Activated naive CD8-positive, alpha-beta T cell treated with anti-CD3 and anti-CD28 coated beads for 36 hours (primary cell): ENCODE measurements around the gene COL5A2. TPM values are rescaled to one million over a fixed set of nuclear protein-coding genes. Genes with fewer than 3 reads are reported as not detected.

Experiments
- DNase-seq: peaks from one replicate; pipeline ENCODE4 v3.0.0; 2021
- H3K27ac Mint-ChIP-seq: one replicate; pipeline ENCODE4 v1.8.0; 2022; ENCODE audit warnings: mild to moderate bottlenecking, moderate library complexity, mixed read lengths
- H3K27me3 Mint-ChIP-seq: one replicate; pipeline ENCODE4 v1.8.0; 2022; ENCODE audit warnings: mild to moderate bottlenecking, mixed read lengths
- H3K36me3 Mint-ChIP-seq: one replicate; pipeline ENCODE4 v1.8.0; 2021; ENCODE audit warnings: mild to moderate bottlenecking, mixed read lengths
- H3K4me1 Mint-ChIP-seq: one replicate; pipeline ENCODE4 v1.8.0; 2021; ENCODE audit warnings: mixed read lengths
- H3K4me3 Mint-ChIP-seq: one replicate; pipeline ENCODE4 v1.8.0; 2022; ENCODE audit warnings: mild to moderate bottlenecking, moderate library complexity, mixed read lengths
- H3K9me3 Mint-ChIP-seq: one replicate; pipeline ENCODE4 v1.8.0; 2022; ENCODE audit warnings: mixed read lengths
- total RNA-seq, 2 experiments: library from RNA; stranded (reverse); gene quantifications; one replicate each; pipeline ENCODE4 v1.2.3, GENCODE V29; 2021

The COL5A2 gene
- total RNA-seq, 2 experiments from 2014 or later, result 3.1 to 3.3 TPM

GRCh38 chr2:189192766-189193165 lies 13.2 kb upstream of the COL5A2 start:
- H3K9me3 Mint-ChIP-seq, result peaks cover 3% of the 10 kb centered on the region
- H3K36me3 Mint-ChIP-seq, result peaks cover 10% of the 10 kb centered on the region
- H3K27me3 Mint-ChIP-seq, result peaks cover 4% of the 10 kb centered on the region
- no peak overlapping the region for H3K4me3 Mint-ChIP-seq
- no peak overlapping the region for H3K27ac Mint-ChIP-seq
- no peak for DNase-seq
- H3K4me1 Mint-ChIP-seq, result no peaks in the 10 kb centered on the region

GRCh38 chr2:189191766-189192165 lies 12.2 kb upstream of the COL5A2 start:
- Mint-ChIP-seq H3K27ac (no peak overlapping the region), H3K9me3 (peaks cover 3% of the 10 kb centered on the region), H3K4me3 (no peak overlapping the region), H3K36me3 (peaks cover 8% of the 10 kb centered on the region), H3K4me1 (no peaks in the 10 kb centered on the region), H3K27me3 (no peaks in the 10 kb centered on the region)
- no peak for DNase-seq

- Mint-ChIP-seq H3K4me3 (no peak overlapping the region), H3K36me3 (peaks cover 3% of the 10 kb centered on the region), H3K4me1 (no peaks in the 10 kb centered on the region), H3K27me3 (no peaks in the 10 kb centered on the region), H3K27ac (no peak overlapping the region), H3K9me3 (peaks cover under 1% of the 10 kb centered on the region)
- DNase-seq, result no peak
Measured at GRCh38 chr2:189190685-189191084, 11.1 kb upstream of the COL5A2 start.

- Mint-ChIP-seq H3K9me3 (no peaks in the 10 kb centered on the region), H3K27me3 (no peaks in the 10 kb centered on the region), H3K4me3 (no peak overlapping the region), H3K4me1 (no peaks in the 10 kb centered on the region), H3K36me3 (no peaks in the 10 kb centered on the region), H3K27ac (no peak overlapping the region)
- DNase-seq, result no peak
Measured at GRCh38 chr2:189188115-189188805, 8.7 kb upstream of the COL5A2 start.

GRCh38 chr2:189183170-189183569 lies 3.6 kb upstream of the COL5A2 start:
- Mint-ChIP-seq H3K27me3 (peaks cover 24% of the 10 kb centered on the region), H3K4me1 (peaks cover 9% of the 10 kb centered on the region), H3K4me3 (no peak overlapping the region), H3K27ac (no peak overlapping the region), H3K36me3 (no peaks in the 10 kb centered on the region), H3K9me3 (no peaks in the 10 kb centered on the region)
- no peak for DNase-seq

GRCh38 chr2:189181706-189182105 lies 2.1 kb upstream of the COL5A2 start:
- Mint-ChIP-seq H3K4me1 (peaks cover 9% of the 10 kb centered on the region), H3K9me3 (no peaks in the 10 kb centered on the region), H3K4me3 (no peak overlapping the region), H3K36me3 (no peaks in the 10 kb centered on the region), H3K27me3 (peaks cover 33% of the 10 kb centered on the region), H3K27ac (no peak overlapping the region)
- DNase-seq, result no peak

GRCh38 chr2:189178726-189179569 lies 613 bp downstream of the COL5A2 start:
- H3K9me3 Mint-ChIP-seq, result no peaks in the 10 kb centered on the region
- peak overlapping the region; percentile 22 for H3K4me3 Mint-ChIP-seq
- H3K27ac Mint-ChIP-seq, result no peak overlapping the region
- H3K36me3 Mint-ChIP-seq, result no peaks in the 10 kb centered on the region
- no peak for DNase-seq
- peaks cover 35% of the 10 kb centered on the region for H3K27me3 Mint-ChIP-seq
- H3K4me1 Mint-ChIP-seq, result peaks cover 9% of the 10 kb centered on the region

- H3K27me3 Mint-ChIP-seq, result peaks cover 35% of the 10 kb centered on the region
Measured at GRCh38 chr2:189178054-189178453, 1.5 kb downstream of the COL5A2 start.

GRCh38 chr2:189177251-189177840 lies 2.2 kb downstream of the COL5A2 start:
- H3K27me3 Mint-ChIP-seq, result peaks cover 35% of the 10 kb centered on the region
- no peak for DNase-seq
- no peaks in the 10 kb centered on the region for H3K36me3 Mint-ChIP-seq
- H3K4me3 Mint-ChIP-seq, result no peak overlapping the region
- no peak overlapping the region for H3K27ac Mint-ChIP-seq
- H3K4me1 Mint-ChIP-seq, result peaks cover 9% of the 10 kb centered on the region
- H3K9me3 Mint-ChIP-seq, result no peaks in the 10 kb centered on the region

More at GRCh38 chr2:189178054-189178453, 1.5 kb downstream of the COL5A2 start:
- DNase-seq, result no peak
- Mint-ChIP-seq H3K36me3 (no peaks in the 10 kb centered on the region), H3K4me1 (peaks cover 9% of the 10 kb centered on the region), H3K4me3 (no peak overlapping the region), H3K27ac (no peak overlapping the region), H3K9me3 (no peaks in the 10 kb centered on the region)

GRCh38 chr2:189176516-189176915 lies 3.0 kb downstream of the COL5A2 start:
- no peaks in the 10 kb centered on the region for H3K36me3 Mint-ChIP-seq
- H3K9me3 Mint-ChIP-seq, result no peaks in the 10 kb centered on the region
- no peak for DNase-seq
- H3K27me3 Mint-ChIP-seq, result peaks cover 35% of the 10 kb centered on the region
- peaks cover 9% of the 10 kb centered on the region for H3K4me1 Mint-ChIP-seq
- no peak overlapping the region for H3K27ac Mint-ChIP-seq
- H3K4me3 Mint-ChIP-seq, result no peak overlapping the region

- H3K27ac Mint-ChIP-seq, result no peak overlapping the region
- H3K4me3 Mint-ChIP-seq, result no peak overlapping the region
- no peak for DNase-seq
- H3K9me3 Mint-ChIP-seq, result no peaks in the 10 kb centered on the region
- peaks cover 35% of the 10 kb centered on the region for H3K27me3 Mint-ChIP-seq
- no peaks in the 10 kb centered on the region for H3K36me3 Mint-ChIP-seq
- H3K4me1 Mint-ChIP-seq, result peaks cover 9% of the 10 kb centered on the region
Measured at GRCh38 chr2:189175869-189176433, 3.6 kb downstream of the COL5A2 start.

GRCh38 chr2:189171956-189172609 lies 7.5 kb downstream of the COL5A2 start:
- Mint-ChIP-seq H3K27ac (no peak overlapping the region), H3K27me3 (peaks cover 6% of the 10 kb centered on the region), H3K9me3 (no peaks in the 10 kb centered on the region), H3K36me3 (no peaks in the 10 kb centered on the region), H3K4me1 (no peaks in the 10 kb centered on the region), H3K4me3 (no peak overlapping the region)
- DNase-seq, result no peak

GRCh38 chr2:189168856-189169499 lies 10.6 kb downstream of the COL5A2 start:
- H3K4me3 Mint-ChIP-seq, result no peak overlapping the region
- H3K36me3 Mint-ChIP-seq, result no peaks in the 10 kb centered on the region
- no peaks in the 10 kb centered on the region for H3K4me1 Mint-ChIP-seq
- no peaks in the 10 kb centered on the region for H3K9me3 Mint-ChIP-seq
- no peak for DNase-seq
- no peak overlapping the region for H3K27ac Mint-ChIP-seq
- H3K27me3 Mint-ChIP-seq, result no peaks in the 10 kb centered on the region

GRCh38 chr2:189165656-189166380 lies 13.7 kb downstream of the COL5A2 start:
- no peak for DNase-seq
- Mint-ChIP-seq H3K27ac (no peak overlapping the region), H3K36me3 (peaks cover 2% of the 10 kb centered on the region), H3K9me3 (no peaks in the 10 kb centered on the region), H3K27me3 (no peaks in the 10 kb centered on the region), H3K4me3 (no peak overlapping the region), H3K4me1 (no peaks in the 10 kb centered on the region)
